HUES48 (cell line): ENCODE measurements around the gene OR2B2.
A peak's percentile ranks its signal among the peaks of the same experiment; 100 is the strongest.

ENCODE experiments used
- H3K27ac ChIP-seq: one replicate; pipeline ENCODE4 v1.7.0; 2013; ENCODE audit warnings: low read depth, low read length, inconsistent platforms
- H3K27me3 ChIP-seq: 2 replicates; pipeline ENCODE4 v1.6.1; 2013; ENCODE audit warnings: mild to moderate bottlenecking, low read length; ENCODE audit not compliant: control insufficient read depth, insufficient read depth
- H3K36me3 ChIP-seq: 2 replicates; pipeline ENCODE4 v1.6.1; 2013; ENCODE audit warnings: low read length; ENCODE audit not compliant: control insufficient read depth, insufficient read depth
- H3K4me1 ChIP-seq: 2 replicates; pipeline ENCODE4 v1.6.1; 2013; ENCODE audit warnings: mild to moderate bottlenecking, low read length; ENCODE audit not compliant: control insufficient read depth, insufficient read depth
- H3K4me3 ChIP-seq: 2 replicates; pipeline ENCODE4 v1.5.1; 2013; ENCODE audit warnings: mild to moderate bottlenecking, low read depth, low read length
- H3K9ac ChIP-seq: 2 replicates; pipeline ENCODE4 v1.6.1; 2013; ENCODE audit warnings: mild to moderate bottlenecking, low read depth, low read length, moderate library complexity
- H3K9me3 ChIP-seq: 2 replicates; pipeline ENCODE4 v1.6.1; 2013; ENCODE audit warnings: low read length; ENCODE audit not compliant: control insufficient read depth, insufficient read depth

Gene OR2B2

DNA sequence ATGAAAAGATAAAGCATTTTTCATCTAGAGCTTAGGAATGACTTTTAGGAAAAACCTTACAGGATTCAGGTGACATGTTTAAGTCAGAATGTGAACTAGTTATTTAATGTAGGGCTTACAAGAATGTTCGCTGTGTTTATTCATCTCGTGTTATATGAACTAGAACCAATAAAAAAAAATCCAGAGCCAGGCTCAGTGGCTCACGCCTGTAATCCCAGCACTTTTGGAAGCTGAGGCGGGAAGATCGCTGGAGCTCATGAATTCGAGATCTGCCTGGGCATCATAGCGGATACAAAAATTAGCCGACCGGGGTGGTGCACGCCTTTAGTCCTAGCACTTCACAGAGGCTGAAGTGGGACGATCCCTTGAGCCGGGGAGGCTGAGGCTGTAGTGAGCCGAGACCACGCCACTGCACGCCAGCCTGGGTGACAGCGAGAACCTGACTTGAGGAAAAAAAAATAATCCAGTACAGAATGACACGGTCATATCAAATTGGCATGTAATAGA is 46.3 kb downstream of the OR2B2 start:
- Histone ChIP-seq H3K4me3 (peak overlapping the region; percentile 68), H3K9me3 (no peaks in the 10 kb centered on the region), H3K4me1 (peaks cover 28% of the 10 kb centered on the region), H3K27ac (peak overlapping the region; percentile 98), H3K36me3 (no peaks in the 10 kb centered on the region), H3K27me3 (no peaks in the 10 kb centered on the region), H3K9ac (peak overlapping the region; percentile 100)

DNA sequence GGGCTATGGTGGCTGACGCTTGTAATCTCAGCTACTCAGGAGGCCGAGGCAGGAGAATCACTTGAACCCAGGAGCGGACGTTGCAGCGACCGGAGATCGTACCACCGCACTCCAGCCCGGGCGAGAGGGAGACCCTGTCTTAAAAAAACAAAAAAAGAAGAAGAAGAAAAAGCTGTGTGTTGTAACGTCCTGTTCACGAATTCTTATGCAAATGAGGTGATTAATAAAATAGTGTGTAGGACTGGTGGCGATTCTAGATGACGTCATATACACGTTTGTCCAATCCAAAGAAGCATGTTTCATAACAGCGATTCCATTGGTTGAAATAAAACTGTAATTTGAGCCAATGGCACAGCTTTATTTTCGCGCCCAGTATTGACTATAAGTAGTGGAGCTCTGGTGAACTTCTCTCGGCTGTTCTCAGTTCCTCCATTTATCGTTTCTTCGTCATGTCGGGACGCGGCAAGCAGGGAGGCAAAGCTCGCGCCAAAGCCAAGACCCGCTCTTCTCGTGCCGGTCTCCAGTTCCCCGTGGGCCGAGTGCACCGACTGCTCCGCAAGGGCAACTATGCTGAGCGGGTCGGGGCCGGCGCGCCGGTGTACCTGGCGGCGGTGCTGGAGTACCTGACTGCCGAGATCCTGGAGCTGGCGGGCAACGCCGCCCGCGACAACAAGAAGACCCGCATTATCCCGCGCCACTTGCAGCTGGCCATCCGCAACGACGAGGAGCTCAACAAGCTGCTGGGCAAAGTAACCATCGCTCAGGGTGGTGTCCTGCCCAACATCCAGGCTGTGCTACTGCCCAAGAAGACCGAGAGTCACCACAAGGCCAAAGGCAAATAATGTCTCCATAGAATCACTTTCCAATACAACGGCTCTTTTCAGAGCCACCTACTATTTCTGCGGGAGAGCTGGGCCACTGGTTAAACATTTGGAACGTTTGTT is 47.0 kb downstream of the OR2B2 start:
- Histone ChIP-seq H3K4me3 (peak overlapping the region; percentile 68), H3K9ac (peak overlapping the region; percentile 100), H3K27ac (peak overlapping the region; percentile 98), H3K36me3 (no peaks in the 10 kb centered on the region), H3K27me3 (no peaks in the 10 kb centered on the region), H3K4me1 (peaks cover 21% of the 10 kb centered on the region), H3K9me3 (no peaks in the 10 kb centered on the region)

DNA sequence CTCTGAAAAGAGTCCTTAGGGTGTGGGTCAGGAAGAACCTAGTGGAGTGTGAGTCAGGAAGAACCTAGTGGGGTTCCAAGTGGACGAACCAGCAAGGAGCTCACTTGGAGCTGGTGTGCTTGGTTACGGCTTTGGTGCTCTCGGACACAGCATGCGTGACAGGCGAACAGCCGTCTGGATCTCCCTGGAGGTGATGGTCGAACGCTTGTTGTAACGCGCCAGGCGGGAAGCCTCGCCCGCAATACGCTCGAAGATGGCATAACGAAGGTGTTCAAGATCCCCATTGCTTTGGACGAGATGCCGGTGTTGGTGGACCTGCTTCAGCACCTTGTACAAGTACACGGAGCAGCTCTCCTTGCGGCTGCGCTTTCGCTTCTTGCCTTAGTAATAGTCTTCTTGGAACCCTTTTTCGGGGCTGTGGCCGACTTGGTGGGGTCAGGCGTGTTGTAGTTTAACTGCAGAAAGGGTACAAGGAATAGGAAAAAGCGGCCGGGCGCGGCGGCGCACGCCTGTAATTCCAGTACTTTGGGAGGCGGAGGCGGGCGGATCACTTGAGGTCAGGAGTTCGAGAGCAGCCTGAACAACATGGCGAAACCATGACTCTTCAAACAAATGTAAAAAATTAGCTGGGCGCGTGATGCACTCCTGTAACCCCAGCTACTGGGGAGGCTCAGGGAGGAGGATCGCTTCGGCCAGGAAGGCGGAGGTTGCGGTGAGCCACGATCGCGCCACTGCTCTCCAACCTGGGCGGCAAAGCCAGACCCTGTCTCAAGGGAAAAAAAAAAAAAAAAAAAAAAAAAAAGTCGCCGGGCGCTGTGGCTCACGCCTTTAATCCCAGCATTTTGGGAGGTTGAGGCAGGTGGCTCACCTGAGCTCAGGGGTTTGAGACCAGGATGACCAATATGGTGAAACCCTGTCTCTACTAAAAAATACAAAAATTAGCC is 48.0 kb downstream of the OR2B2 start:
- Histone ChIP-seq H3K9ac (peak overlapping the region; percentile 54), H3K36me3 (no peaks in the 10 kb centered on the region), H3K4me3 (peak overlapping the region; percentile 68), H3K27ac (no peak overlapping the region), H3K4me1 (peaks cover 21% of the 10 kb centered on the region), H3K27me3 (no peaks in the 10 kb centered on the region), H3K9me3 (no peaks in the 10 kb centered on the region)

DNA sequence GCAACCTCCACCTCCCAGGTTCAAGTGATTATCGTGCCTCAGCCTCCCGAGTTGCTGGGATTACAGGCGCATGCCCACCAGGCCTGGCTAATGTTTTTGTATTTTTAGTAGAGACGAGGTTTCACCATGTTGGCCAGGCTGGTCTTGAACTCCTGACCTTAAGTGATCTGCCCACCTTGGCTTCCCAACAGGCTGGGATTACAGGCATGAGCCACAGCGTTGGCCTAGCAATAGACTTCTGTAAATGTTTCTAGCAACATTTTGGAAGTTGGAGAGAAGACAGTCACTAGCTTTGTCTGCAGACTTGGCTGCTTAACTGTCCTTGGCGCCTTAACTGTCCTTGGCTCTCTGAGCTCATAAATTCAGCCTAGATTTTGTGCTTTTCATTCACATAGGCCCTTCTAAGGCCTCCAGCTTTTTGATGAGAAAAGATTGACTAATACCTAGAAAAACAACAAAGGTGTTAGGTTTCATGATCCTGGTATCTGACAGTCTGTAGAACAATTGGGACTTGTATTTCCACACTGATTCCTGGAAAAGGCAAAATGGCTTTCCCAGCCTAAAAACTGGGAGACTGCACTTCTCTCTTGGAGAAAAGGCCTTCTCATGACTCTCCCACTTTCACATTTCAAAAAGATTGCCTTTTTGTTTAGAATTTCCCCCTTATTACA is 49.7 kb downstream of the OR2B2 start:
- H3K9me3 ChIP-seq: no peaks in the 10 kb centered on the region
- no peak overlapping the region for H3K27ac ChIP-seq
- peak overlapping the region; percentile 7; the same call in 1 of the 2 replicates for H3K9ac ChIP-seq
- H3K36me3 ChIP-seq: no peaks in the 10 kb centered on the region
- H3K4me1 ChIP-seq: peaks cover 11% of the 10 kb centered on the region; the same call in 1 of the 2 replicates
- H3K4me3 ChIP-seq: no peak overlapping the region
- no peaks in the 10 kb centered on the region for H3K27me3 ChIP-seq

DNA sequence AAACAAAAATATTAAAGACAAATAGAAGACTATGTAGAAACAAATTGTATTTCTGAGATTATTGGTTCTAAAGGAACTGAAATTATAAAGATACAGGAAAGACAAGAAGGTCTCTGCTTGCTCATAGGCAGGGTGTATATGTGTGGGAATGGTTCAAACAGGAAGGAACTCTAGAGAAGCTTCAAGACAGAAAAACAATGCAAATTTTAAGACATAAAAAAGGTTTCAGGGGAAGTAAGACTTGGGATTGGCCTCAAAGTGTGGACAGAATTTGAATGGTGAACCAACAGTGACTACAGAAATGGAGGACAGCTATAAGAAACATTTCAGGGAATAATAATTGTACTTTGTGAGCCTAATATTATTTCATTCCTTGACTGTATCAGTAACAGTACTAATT is 50.3 kb downstream of the OR2B2 start:
- H3K9ac ChIP-seq: no peak overlapping the region
- H3K36me3 ChIP-seq: no peaks in the 10 kb centered on the region
- H3K4me1 ChIP-seq: peaks cover 11% of the 10 kb centered on the region; the same call in 1 of the 2 replicates
- no peak overlapping the region for H3K4me3 ChIP-seq
- H3K27ac ChIP-seq: no peak overlapping the region
- no peaks in the 10 kb centered on the region for H3K27me3 ChIP-seq
- no peaks in the 10 kb centered on the region for H3K9me3 ChIP-seq

DNA sequence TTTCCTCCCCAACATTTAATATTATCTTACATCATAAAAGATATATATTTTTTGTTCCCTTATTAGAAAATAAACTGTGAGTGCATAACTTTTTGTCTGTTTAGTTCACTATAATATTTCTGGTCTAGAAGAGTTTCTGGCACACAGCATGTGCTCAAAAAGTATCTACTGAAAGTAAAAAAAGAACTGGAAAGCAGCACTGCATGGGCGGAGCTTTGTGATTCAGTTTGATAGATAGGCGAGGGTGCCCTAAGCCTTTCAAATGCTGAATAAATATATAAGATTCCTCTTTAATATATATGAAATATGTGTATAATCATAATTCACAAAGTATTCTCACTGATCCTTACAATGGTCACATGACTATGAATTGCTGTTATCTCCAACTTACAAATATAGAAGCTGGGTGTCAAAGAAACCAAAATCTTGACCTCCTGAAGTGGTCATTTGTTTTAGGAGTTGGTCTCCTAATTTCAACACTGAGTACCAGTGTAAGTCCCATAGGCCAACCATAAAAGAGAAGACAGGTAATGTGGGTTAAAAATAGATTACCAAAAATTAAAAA is 50.8 kb downstream of the OR2B2 start:
- Histone ChIP-seq H3K36me3 (no peaks in the 10 kb centered on the region), H3K4me3 (no peak overlapping the region), H3K27ac (no peak overlapping the region), H3K27me3 (no peaks in the 10 kb centered on the region), H3K4me1 (peaks cover 11% of the 10 kb centered on the region; the same call in 1 of the 2 replicates), H3K9ac (no peak overlapping the region), H3K9me3 (no peaks in the 10 kb centered on the region)
